HG02981 (cell line): ENCODE results near the gene RIMKLB.
"Not testable (repeated sequence)": the region's sequence is repeated elsewhere in the genome, so short reads cannot be mapped to it uniquely, and the experiment has no call there.

Experiments used
- ATAC-seq: cut with Tn5 transposase; IDR thresholded peaks from one replicate; pipeline ENCODE4 v1.9.1; 2021; ENCODE audit warnings: mild to moderate bottlenecking, moderate library complexity; ENCODE audit not compliant: unreplicated experiment

RIMKLB gene

DNA sequence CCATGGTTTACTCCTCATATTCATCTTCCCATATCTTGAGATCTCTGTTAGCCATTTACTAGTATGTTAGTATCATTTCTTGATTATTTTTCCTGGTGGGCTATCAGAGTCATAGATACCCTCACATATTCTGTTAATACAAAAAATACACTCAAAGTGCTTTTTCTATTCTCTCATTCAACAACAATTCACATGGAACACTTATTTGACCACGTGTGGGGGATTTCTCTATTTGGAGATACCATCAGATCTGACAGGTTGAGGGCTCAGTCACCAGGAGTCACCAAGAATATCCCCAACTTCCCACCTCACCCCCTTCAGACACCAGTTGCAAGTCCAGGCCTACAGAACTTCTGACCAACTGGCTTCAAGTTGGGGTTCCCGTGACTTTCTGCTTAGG lies 72.7 kb downstream of the RIMKLB start:
- ATAC-seq = no peak

DNA sequence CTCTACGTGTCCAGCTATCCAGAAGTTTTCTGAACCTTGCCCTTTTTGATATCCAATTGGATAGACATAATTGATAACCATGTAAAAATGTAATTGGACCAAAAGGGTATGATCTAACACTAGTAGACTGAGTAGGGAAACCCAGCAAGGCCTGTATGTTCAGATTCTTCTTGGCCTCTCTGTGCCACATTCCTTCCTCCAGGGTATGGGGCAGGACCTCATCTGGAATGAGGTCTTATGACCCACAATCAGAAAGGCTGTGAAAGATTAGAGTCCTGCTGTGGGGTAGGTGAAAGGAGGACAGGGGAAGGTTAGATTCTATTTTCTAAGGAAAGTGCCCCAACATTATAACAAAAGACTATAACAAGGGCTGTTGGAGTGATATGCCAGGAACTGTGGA lies 73.3 kb downstream of the RIMKLB start:
- ATAC-seq = no peak

DNA sequence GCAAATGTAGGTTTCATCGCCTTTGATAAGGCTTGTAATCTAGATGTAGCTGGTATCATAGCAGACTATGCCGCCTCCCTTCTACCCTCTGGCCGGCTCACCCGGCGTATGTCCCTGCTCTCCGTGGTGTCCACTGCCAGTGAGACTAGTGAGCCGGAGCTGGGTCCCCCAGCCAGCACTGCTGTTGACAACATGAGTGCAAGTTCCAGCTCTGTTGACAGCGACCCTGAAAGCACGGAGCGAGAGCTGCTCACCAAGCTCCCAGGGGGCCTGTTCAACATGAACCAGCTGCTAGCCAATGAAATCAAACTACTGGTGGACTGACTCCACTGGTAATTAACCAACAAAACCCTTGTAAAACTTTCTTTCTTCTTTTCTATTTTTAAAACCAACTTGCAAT lies 75.7 kb downstream of the RIMKLB start:
- no peak for ATAC-seq

DNA sequence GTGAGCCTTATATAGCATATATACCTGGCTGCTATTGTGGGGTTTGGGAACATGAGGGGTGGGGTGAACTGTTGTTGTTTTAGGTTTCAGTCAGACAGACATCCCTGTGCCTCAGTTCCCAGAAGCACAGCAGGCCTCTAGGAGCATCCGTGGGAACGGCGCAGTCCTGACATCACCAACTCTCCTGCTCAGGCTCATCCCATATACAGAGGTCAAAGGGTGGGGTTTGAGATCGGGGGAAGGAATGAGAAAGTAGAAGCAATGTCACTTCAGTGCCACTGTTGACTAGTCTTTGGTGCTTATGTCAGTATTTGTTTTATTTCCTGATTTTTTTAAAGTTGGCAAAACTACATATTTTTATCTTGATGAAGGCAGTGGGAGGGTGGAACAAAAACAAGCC lies 81.5 kb downstream of the RIMKLB start:
- no peak for ATAC-seq

DNA sequence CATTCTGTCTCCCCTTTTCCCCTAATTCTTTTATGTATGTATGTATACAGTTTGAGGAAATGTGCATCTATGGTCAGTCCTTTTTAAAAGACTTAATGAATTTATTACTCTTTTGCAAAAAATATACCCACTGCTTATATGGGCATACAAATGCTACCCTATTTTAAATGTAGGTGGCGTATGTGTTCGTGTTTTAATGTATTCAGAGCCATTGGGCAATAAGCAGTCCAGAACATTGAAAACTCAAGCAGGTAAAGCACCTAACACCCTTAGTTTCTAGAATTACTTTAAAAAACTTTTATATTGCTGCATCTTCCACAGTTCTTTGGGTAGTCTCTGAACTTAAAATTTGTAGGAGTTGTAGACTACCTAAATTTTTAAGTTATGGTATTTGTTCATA lies 82.1 kb downstream of the RIMKLB start:
- no peak for ATAC-seq

DNA sequence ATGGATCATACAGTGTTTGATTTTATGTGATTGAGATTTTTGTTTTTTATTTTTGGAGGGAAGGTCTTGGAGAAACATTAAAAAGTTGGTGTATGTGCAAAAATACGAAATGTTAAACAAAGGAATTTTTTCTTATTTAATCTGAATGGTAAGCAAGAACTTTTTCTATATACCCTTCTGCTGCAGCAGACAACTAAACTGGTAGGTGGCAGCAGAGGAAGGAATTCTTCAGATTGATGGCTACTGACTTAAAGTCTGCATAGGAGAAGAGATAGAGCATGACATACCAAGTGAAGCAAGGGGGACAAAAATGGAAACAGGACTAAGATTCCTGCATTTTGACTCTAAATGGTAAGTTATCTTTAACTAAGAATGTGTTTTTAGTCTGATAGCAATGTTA lies 82.6 kb downstream of the RIMKLB start:
- no peak for ATAC-seq

DNA sequence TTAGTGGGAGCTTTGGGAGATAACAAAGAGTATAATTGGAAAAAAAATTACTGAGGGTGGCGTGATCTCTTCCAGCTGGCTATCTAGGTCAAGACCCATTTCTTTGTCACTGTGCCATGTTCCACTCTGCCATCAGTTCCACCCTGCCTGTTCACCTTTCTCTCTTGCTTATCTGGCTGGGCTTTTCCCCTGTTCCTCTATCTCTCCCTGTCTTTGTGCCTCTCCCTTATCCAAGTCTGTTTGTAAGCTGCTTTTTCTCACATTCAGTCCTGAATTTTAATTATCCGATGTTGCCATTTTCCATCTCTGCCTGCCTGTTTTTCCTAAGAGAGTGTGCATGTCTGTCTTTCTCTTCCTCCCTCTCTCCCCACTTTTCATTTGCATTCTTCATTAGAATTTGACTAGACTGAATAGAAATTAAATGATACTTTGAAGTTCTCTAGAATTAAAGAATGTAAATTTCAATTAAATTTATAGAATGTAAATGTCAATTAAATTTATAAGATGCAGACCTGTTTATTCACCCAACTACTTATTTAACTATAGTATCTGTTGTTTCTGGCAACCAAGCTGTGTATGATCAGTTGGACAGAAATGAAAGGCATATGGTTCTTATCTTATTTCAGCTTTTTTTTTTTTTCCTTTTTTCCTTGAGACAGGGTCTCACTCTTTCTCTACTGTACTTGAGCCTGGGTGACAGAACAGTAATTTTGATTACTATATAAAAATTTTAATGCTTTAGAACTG lies 83.8 kb downstream of the RIMKLB start:
- ATAC-seq = no peak

DNA sequence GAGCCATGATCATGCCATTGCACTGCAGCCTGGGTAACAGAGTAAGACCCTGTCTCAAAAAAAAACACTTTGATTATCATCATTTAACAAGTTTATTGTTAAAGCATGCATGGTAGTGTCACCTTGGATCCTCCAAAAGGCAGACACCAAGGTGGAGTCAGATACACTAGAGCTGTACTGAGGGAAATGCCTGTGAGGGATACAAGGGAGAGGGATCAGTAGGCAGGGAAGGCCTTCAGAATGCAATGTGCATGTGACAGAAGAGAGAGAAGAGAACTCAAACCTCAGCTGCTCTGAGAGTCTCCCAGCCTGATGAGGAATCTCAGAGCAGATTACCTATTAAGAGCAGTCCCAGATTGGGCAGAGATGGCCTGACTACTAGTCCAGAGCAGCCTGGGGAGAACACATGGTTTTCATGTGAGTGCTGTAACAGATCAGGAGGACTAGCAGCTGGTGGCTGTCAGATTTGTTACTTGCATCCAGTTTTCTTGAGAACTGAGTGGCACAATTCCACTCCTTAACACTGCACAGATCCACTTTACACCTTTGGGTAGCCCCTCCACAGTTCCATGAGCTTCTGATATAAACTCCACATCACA lies 86.6 kb downstream of the RIMKLB start:
- ATAC-seq = no peak

DNA sequence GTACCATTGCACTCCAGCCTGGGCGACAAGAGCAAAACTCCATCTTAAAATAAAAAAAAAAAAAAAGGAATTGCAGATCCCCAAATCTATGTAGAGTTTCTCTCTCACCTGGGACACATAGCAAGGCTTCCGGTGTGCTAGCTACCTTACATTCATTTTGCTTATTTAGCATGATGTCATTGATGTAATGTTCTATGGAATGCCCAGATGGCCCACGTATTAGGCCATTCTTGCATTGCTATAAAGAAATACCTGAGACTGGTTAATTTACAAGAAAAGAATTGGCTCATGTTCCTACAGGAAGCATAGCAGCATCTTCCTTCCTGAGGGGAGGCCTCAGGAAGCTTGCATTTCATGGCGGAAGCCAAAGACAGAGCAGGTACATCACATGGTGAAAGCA lies 87.7 kb downstream of the RIMKLB start:
- ATAC-seq = no peak

DNA sequence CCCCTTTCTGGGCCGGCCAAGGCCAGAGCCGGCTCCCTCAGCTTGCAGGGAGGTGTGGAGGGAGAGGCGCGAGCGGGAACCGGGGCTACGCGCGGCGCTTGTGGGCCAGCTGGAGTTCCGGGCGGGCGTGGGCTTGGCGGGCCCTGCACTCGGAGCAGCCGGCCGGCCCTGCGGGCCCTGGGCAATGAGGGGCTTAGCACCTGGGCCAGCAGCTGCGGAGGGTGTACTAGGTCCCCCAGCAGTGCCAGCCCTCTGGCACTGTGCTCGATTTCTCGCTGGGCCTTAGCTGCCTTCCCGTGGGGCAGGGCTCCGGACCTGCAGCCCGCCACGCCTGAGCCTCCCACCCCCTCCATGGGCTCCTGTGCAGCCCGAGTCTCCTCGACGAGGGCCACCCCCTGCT lies 89.4 kb downstream of the RIMKLB start:
- not testable (repeated sequence) for ATAC-seq

DNA sequence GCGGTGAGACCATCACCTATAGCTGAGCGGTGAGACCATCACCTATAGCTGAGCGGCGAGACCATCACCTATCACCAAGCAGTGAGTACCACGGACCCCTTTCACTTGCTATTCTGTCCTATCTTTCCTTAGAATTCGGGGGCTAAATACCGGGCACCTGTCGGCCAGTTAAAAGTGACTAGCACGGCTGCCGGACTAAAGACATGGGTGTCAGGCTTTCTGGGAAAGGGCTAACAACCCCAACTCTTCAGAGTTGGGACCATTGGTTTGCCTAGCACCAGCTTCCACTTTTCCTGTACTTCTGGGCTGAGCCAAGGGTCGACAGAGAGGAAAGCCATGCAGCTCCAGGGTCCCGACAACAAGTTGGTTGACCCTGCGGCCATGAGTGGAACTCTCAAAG lies 90.9 kb downstream of the RIMKLB start:
- not testable (repeated sequence) for ATAC-seq

DNA sequence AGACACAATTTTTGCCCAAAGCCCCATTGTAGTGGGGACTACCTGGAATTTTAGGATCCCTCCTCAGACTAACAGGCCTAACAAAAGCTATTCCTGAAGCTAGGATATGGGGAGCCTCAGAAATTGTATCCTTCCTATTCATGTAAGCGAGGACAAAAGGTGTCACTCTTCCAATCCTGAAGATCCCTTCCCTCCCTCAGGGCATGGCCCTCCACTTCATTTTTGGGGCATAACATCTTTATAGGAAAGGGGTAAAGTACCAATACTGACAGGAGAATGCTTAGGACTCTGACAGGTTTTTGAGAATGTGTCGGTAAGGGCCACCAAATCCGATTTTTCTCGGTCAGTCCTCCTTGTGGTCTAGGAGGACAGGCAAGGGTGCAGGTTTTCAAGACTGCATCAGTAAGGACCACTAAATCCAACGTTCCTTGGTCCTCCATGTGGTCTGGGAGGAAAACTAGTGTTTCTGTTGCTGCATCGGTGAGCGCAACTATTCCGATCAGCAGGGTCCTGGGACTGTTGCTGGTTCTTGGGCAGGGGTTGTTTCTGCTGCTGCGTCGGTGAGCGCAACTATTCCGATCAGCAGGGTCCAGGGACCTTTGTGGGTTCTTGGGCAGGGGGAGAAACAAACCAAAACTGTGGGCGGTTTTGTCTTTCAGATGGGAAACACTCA lies 91.7 kb downstream of the RIMKLB start:
- not testable (repeated sequence) for ATAC-seq

DNA sequence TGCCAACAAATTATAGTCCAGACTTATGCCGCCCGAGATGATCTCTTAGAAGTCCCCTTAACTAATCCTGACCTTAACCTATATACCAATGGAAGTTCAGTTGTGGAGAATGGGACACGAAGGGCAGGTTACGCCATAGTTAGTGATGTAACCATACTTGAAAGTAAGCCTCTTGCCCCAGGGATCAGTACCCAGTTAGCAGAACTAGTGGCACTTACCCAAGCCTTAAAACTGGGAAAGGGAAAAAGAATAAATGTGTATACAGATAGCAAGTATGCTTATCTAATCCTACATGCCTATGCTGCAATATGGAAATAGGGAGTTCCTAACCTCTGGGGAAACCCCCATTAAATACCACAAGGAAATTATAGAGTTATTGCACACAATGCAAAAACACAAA lies 95.4 kb downstream of the RIMKLB start:
- not testable (repeated sequence) for ATAC-seq

DNA sequence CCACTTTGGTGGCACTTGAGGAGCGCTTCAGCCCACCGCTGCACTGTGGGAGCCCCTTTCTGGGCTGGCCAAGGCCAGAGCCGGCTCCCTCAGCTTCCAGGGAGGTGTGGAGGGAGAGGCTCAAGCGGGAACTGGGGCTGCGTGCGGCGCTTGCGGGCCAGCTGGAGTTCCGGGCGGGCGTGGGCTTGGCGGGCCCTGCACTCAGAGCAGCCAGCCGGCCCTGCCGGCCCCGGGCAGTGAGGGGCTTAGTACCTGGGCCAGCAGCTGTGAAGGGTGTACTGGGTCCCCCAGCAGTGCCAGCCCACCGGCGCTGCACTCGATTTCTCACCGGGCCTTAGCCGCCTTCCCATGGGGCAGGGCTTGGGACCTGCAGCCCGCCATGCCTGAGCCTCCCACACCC lies 96.8 kb downstream of the RIMKLB start:
- ATAC-seq = not testable (repeated sequence)

DNA sequence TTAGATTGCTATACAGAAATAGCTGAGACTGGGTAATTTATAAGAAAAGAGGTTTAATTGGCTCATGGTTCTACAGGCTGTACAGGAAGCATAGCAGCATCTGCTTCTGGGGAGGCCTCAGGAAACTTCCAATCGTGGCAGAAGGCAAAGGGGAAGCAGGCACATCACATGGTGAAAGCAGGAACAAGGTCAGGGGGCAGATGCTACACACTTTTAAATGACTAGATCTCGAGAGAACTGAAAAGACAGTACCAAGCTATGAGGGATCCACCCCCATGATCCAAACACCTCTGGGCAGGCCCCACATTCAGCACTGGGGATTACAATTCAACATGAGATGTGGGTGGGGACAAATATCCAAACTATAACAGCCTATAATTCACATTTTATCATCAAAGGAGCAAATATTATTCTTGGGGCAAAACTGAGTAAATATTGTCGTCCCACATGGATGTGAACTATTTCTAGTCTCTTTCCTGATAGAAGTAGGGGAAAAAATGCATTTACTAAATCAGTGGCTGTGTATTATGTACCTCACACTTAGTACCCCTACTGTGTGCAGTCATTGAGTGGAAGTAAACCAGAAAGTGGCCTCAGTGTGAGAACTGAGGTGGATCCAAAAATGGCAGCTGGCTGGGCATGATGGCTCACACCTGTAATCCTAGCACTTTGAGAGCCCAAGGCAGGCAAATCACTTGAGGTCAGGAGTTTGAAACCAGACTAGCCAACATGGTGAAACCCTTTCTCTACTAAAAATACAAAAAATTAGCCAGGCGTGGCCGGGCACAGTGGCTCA lies 99.2 kb downstream of the RIMKLB start:
- no peak for ATAC-seq

DNA sequence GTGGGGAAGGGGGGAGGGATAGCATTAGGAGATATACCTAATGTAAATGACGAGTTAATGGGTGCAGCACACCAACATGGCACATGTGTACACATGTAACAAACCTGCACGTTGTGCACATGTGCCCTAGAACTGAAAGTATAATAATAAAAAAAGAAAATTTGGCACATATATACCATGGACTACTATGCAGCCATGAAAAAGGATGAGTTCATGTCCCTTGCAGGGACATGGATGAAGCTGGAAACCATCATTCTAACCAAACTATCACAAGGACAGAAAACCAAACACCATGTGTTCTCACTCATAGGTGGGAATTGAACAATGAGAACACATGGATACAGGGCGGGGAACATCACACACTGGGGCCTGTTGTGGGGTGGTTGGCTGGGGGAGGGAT lies 103.4 kb downstream of the RIMKLB start:
- ATAC-seq = not testable (repeated sequence)

DNA sequence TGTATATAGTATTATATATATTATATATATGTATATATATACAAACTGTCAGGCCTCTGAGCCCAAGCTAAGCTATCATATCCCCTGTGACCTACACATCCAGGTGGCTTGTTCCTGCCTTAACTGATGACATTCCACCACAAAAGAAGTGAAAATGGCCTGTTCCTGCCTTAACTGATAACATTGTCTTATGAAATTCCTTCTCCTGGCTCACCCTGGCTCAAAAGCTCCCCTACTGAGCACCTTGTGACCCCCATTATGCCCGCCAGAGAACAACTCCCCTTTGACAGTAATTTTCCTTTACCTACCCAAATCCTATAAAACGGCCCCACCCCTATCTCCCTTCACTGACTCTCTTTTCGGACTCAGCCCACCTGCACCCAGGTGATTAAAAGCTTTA lies 107.0 kb downstream of the RIMKLB start:
- not testable (repeated sequence) for ATAC-seq

DNA sequence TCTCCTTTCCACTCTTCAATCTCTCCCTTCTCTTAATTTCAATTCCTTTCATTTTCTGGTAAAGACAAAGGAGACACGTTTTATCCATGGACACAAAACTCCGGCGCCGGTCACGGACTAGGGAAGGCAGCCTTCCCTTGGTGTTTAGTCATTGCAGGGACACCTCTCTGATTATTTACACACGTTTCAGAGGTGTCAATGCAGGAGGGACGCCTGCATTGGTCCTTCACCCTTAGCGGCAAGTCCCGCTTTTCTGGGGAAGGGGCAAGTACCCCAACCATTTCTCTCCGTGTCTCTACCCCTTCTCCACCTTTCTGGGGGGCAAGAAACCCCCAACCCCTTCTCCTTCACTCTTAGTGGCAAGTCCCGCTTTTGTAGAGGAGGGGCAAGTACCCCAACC lies 107.7 kb downstream of the RIMKLB start:
- ATAC-seq = not testable (repeated sequence)

DNA sequence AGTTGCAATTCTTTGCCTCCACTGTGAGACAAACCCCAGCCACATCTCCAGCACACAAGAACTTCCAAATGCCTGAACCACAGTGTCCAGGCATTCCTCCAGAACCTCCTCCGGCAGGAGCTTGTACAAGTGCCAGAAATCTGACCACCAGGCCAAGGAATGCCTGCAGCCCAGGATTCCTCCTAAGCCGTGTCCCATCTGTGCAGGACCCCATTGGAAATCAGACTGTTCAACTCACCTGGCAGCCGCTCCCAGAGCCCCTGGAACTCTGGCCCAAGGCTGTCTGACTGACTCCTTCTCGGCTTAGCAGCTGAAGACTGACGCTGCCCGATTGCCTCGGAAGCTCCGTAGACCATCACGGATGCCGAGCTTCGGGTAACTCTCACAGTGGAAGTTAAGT lies 109.3 kb downstream of the RIMKLB start:
- not testable (repeated sequence) for ATAC-seq

DNA sequence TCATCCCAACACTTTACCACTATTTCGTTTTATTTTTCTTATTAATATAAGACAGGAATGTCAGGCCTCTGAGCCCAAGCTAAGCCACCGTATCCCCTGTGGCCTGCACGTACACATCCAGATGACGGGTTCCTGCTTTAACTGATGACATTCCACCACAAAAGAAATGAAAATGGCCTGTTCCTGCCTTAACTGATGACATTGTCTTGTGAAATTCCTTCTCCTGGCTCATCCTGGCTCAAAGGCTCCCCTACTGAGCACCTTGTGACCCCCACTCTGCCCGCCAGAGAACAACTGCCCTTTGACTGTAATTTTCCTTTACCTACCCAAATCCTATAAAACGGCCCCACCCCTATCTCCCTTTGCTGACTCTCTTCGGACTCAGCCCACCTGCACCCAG lies 112.3 kb downstream of the RIMKLB start:
- not testable (repeated sequence) for ATAC-seq

DNA sequence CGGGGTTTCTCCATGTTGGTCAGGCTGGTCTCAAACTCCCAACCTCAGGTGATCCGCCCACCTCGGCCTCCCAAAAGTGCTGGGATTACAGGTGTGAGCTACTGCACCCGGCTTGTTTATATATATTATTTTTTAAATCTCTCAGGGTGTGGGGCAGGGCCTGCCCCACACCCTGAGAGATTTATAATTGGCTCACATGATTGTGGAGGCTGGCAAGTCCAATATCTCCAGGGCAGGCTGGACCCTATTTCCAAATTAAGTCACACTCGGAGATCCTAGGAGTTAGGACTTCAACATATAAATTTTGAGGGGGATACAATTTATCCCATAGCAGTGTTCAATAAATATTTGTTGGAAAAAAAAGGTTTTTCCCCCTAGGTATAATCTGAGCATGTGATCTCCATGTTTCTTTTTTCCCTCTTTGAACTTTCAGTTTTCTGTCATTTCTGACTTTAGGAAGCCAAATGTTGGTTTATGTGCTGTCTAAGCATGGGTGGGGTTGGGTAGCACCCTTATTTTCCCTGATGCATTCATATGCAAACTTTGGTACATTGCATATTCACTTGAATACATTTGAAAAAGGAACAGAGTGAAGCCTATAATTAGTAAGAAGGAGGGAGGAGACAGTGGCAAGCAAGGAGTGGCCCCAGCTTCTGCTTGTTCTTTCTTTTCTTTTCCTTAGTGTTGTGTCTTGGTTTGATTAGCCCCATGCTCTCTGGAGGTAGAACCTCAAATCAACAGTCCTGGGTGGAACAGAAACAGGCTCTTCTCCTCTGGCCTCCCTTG lies 116.0 kb downstream of the RIMKLB start:
- ATAC-seq = no peak
